H9 (cell line): ENCODE results near the gene CHADL. TPM values are rescaled to one million over a fixed set of nuclear protein-coding genes. Genes with fewer than 3 reads are reported as not detected.
"Not testable (repeated sequence)": the region's sequence is repeated elsewhere in the genome, so short reads cannot be mapped to it uniquely, and the experiment has no call there.

Source experiments
- DNase-seq: peaks from one replicate; pipeline ENCODE4 v3.0.0-alpha.2; 2017
- H2AFZ ChIP-seq: one replicate; pipeline ENCODE4 v1.6.1; 2013; ENCODE audit warnings: mild to moderate bottlenecking, low read length, control low read depth, moderate library complexity
- H2AK5ac ChIP-seq: 2 replicates; pipeline ENCODE4 v1.6.1; 2013; ENCODE audit warnings: low read length, control low read depth, mixed read lengths; ENCODE audit not compliant: insufficient read length
- H2BK120ac ChIP-seq: one replicate; pipeline ENCODE4 v1.6.1; 2013; ENCODE audit warnings: low read depth, mild to moderate bottlenecking, low read length, control low read depth, inconsistent platforms; ENCODE audit not compliant: poor library complexity, severe bottlenecking
- H2BK12ac ChIP-seq: 2 replicates; pipeline ENCODE4 v1.6.1; 2013; ENCODE audit warnings: low read length, control low read depth, mixed read lengths, low read depth; ENCODE audit not compliant: insufficient read length
- H2BK15ac ChIP-seq: 2 replicates; pipeline ENCODE4 v1.6.1; 2013; ENCODE audit warnings: low read depth, low read length, control low read depth
- H2BK20ac ChIP-seq: one replicate; pipeline ENCODE4 v1.6.1; 2013; ENCODE audit warnings: low read depth, mild to moderate bottlenecking, low read length, control low read depth, inconsistent platforms; ENCODE audit not compliant: poor library complexity, severe bottlenecking
- H2BK5ac ChIP-seq: 2 replicates; pipeline ENCODE4 v1.6.1; 2013; ENCODE audit warnings: low read length, control low read depth, mixed read lengths; ENCODE audit not compliant: insufficient read length
- H3K14ac ChIP-seq: 2 replicates; pipeline ENCODE4 v1.6.1; 2013; ENCODE audit warnings: low read length, control low read depth; ENCODE audit not compliant: insufficient read depth
- H3K18ac ChIP-seq: 2 replicates; pipeline ENCODE4 v1.6.1; 2013; ENCODE audit warnings: low read depth, mild to moderate bottlenecking, mixed read lengths, low read length, control low read depth; ENCODE audit not compliant: insufficient read length
- H3K23ac ChIP-seq: 2 replicates; pipeline ENCODE4 v1.6.1; 2013; ENCODE audit warnings: low read length, control low read depth, mixed read lengths, low read depth; ENCODE audit not compliant: insufficient read length
- H3K23me2 ChIP-seq: 2 replicates; pipeline ENCODE4 v1.6.1; 2013; ENCODE audit warnings: low read depth, mild to moderate bottlenecking, mixed read lengths, low read length, control low read depth; ENCODE audit not compliant: insufficient read length, poor library complexity, severe bottlenecking
- H3K27ac ChIP-seq: 2 replicates; pipeline ENCODE4 v1.5.1; 2013; ENCODE audit warnings: low read length, control low read depth, mixed read lengths, low read depth; ENCODE audit not compliant: insufficient read length
- H3K27me3 ChIP-seq: 2 replicates; pipeline ENCODE4 v1.6.1; 2013; ENCODE audit warnings: low read length, control low read depth, inconsistent platforms; ENCODE audit not compliant: insufficient read depth
- H3K4ac ChIP-seq: 2 replicates; pipeline ENCODE4 v1.6.1; 2013; ENCODE audit warnings: low read depth, mild to moderate bottlenecking, control low read depth, inconsistent platforms, low read length, moderate library complexity
- H3K4me1 ChIP-seq: 2 replicates; pipeline ENCODE4 v1.6.1; 2013; ENCODE audit warnings: low read length, control low read depth, inconsistent platforms; ENCODE audit not compliant: insufficient read depth
- H3K4me2 ChIP-seq: 2 replicates; pipeline ENCODE4 v1.6.1; 2013; ENCODE audit warnings: low read length, control low read depth, mixed read lengths; ENCODE audit not compliant: insufficient read length, insufficient read depth
- H3K56ac ChIP-seq: 2 replicates; pipeline ENCODE4 v1.6.1; 2013; ENCODE audit warnings: low read depth, mild to moderate bottlenecking, mixed read lengths, low read length, control low read depth; ENCODE audit not compliant: insufficient read length
- H3K79me1 ChIP-seq: 2 replicates; pipeline ENCODE4 v1.6.1; 2013; ENCODE audit warnings: low read depth, mild to moderate bottlenecking, moderate library complexity, low read length, control low read depth, inconsistent platforms; ENCODE audit not compliant: insufficient read depth, poor library complexity, severe bottlenecking
- H3K79me2 ChIP-seq: 2 replicates; pipeline ENCODE4 v1.6.1; 2013; ENCODE audit warnings: low read length, control low read depth, inconsistent platforms; ENCODE audit not compliant: insufficient read depth
- H3K9ac ChIP-seq: 2 replicates; pipeline ENCODE4 v1.6.1; 2013; ENCODE audit warnings: low read length, control low read depth, mixed read lengths; ENCODE audit not compliant: insufficient read length; ENCODE audit errors: extremely low read depth
- H3K9me3 ChIP-seq: one replicate; pipeline ENCODE4 v1.6.1; 2013; ENCODE audit warnings: low read depth, low read length, inconsistent platforms; ENCODE audit not compliant: control insufficient read depth
- H3T11ph ChIP-seq: one replicate; pipeline ENCODE4 v1.6.1; 2013; ENCODE audit warnings: mild to moderate bottlenecking, low read length, control low read depth, inconsistent platforms
- H4K20me1 ChIP-seq: one replicate; pipeline ENCODE4 v1.6.1; 2013; ENCODE audit not compliant: control insufficient read depth, insufficient read length, insufficient read depth
- H4K5ac ChIP-seq: 2 replicates; pipeline ENCODE4 v1.6.1; 2013; ENCODE audit warnings: low read depth, mild to moderate bottlenecking, mixed read lengths, low read length, control low read depth; ENCODE audit not compliant: insufficient read length
- H4K8ac ChIP-seq: replicated peaks from 2 replicates; pipeline ENCODE4 v1.6.1; 2013; ENCODE audit warnings: low read length, control low read depth, mixed read lengths, low read depth; ENCODE audit not compliant: insufficient read length
- H4K91ac ChIP-seq: 2 replicates; pipeline ENCODE4 v1.6.1; 2013; ENCODE audit warnings: low read depth, mild to moderate bottlenecking, moderate library complexity, mixed read lengths, low read length, control low read depth; ENCODE audit not compliant: insufficient read length
- H3K27ac Mint-ChIP-seq, 3 experiments: 2 replicates in 2 of 3; 3 replicates in 1 of 3; pipeline ENCODE4 v1.8.0; 2020 to 2021; ENCODE audit warnings: mixed read lengths in 3 of 3, mild to moderate bottlenecking in 1 of 3, moderate library complexity in 1 of 3
- H3K27me3 Mint-ChIP-seq: 2 replicates; pipeline ENCODE4 v1.8.0; 2021; ENCODE audit warnings: low read depth, mild to moderate bottlenecking, moderate library complexity, mixed read lengths
- H3K36me3 Mint-ChIP-seq, 3 experiments: 2 replicates in 2 of 3; 3 replicates in 1 of 3; pipeline ENCODE4 v1.8.0; 2020 to 2021; ENCODE audit warnings: low read depth in 3 of 3, mixed read lengths in 3 of 3; ENCODE audit not compliant: insufficient read depth in 1 of 3
- H3K4me1 Mint-ChIP-seq, 2 experiments: 2 replicates each; pipeline ENCODE4 v1.8.0; 2020; ENCODE audit warnings: mixed read lengths in 2 of 2
- H3K4me3 Mint-ChIP-seq, 2 experiments: 2 replicates in 1 of 2; 3 replicates in 1 of 2; pipeline ENCODE4 v1.8.0; 2020 to 2021; ENCODE audit warnings: mild to moderate bottlenecking in 2 of 2, mixed read lengths in 2 of 2, moderate library complexity in 1 of 2
- H3K9me3 Mint-ChIP-seq, 2 experiments: 2 replicates in 1 of 2; 3 replicates in 1 of 2; pipeline ENCODE4 v1.8.0; 2020; ENCODE audit warnings: mild to moderate bottlenecking in 2 of 2, mixed read lengths in 2 of 2, moderate library complexity in 1 of 2
- WGBS: extraction: QIAGEN DNeasy Blood & Tissue Kit; methylation state at CpG from one replicate; pipeline ENCODE4 v1.1.7; 2013; ENCODE audit warnings: missing lambda C conversion rate, low lambda C conversion rate, mixed read lengths; ENCODE audit not compliant: insufficient read length; ENCODE audit errors: extremely low coverage; 5-methylcytosine and 5-hydroxymethylcytosine counted together
- total RNA-seq: library from RNA; stranded (reverse); gene quantifications from 2 replicates; pipeline ENCODE4 v1.2.1, GENCODE V29; 2021
- TF ChIP-seq, protein P1 (sequence below): fragments of 200-600 bp; sonication (generic); conservative IDR thresholded peaks from 3 replicates; pipeline ENCODE4 v1.8.0; 2021; ENCODE audit warnings: antibody characterized with exemption, mild to moderate bottlenecking

CHADL gene
- total RNA-seq, 1 experiment from 2014 or later = 1.6 TPM

DNA sequence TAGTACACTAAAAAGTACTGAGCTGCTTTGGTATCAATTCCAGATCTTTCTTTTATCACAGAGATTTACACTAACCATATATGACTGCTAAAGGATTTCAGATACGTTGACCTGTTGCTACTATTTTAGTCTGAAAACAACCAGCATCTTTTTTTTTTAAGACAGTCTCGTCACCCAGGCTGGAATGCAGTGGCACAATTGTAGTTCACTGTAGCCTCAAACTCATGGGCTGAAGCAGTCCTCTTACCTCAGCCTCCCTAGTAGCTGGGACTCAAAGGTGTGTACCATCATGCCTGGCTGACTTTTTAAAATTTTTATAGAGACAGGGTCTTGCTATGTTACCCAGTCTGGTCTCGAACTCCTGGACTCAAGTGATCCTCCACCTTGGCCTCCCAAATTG, 59.8 kb downstream of the CHADL start:
- Histone ChIP-seq H3K27ac (no peak overlapping the region), H2BK15ac (no peak overlapping the region), H4K20me1 (no peaks in the 10 kb centered on the region), H3K27me3 (no peaks in the 10 kb centered on the region), H4K91ac (no peak overlapping the region), H2BK120ac (no peak overlapping the region), H3K4me2 (no peak overlapping the region), H2BK5ac (no peak overlapping the region), H2BK20ac (no peak overlapping the region), H2BK12ac (no peak overlapping the region), H2AK5ac (no peak overlapping the region), H3K79me2 (no peaks in the 10 kb centered on the region), H3K4me1 (peaks cover 3% of the 10 kb centered on the region; the same call in 1 of the 2 replicates), H3T11ph (no peak overlapping the region), H4K8ac (no peak overlapping the region), H3K18ac (no peak overlapping the region), H3K23me2 (no peaks in the 10 kb centered on the region), H3K9me3 (no peaks in the 10 kb centered on the region), H2AFZ (no peak overlapping the region), H3K23ac (no peak overlapping the region), H3K56ac (no peak overlapping the region), H3K9ac (no peak overlapping the region), H3K14ac (no peak overlapping the region), H3K79me1 (no peaks in the 10 kb centered on the region), H4K5ac (no peak overlapping the region), H3K4ac (no peak overlapping the region)
- Mint-ChIP-seq H3K27ac (peak overlapping the region in 2 of 3 experiments; percentile 2 to 88; a peak in 1 of 7 replicates), H3K4me1 (peaks cover 9 to 17% of the 10 kb centered on the region in 2 experiments), H3K36me3 (peaks cover 31 to 48% (median 46%) of the 10 kb centered on the region in 3 experiments; a peak in 6 of 7 replicates), H3K9me3 (no peaks in the 10 kb centered on the region), H3K27me3 (peaks cover 2% of the 10 kb centered on the region; the same call in 1 of the 2 replicates), H3K4me3 (no peak overlapping the region)
- DNase-seq = no peak
- WGBS = no CpG with 5 or more reads among the region's 3 CpGs
- TF ChIP-seq, protein P1, sequence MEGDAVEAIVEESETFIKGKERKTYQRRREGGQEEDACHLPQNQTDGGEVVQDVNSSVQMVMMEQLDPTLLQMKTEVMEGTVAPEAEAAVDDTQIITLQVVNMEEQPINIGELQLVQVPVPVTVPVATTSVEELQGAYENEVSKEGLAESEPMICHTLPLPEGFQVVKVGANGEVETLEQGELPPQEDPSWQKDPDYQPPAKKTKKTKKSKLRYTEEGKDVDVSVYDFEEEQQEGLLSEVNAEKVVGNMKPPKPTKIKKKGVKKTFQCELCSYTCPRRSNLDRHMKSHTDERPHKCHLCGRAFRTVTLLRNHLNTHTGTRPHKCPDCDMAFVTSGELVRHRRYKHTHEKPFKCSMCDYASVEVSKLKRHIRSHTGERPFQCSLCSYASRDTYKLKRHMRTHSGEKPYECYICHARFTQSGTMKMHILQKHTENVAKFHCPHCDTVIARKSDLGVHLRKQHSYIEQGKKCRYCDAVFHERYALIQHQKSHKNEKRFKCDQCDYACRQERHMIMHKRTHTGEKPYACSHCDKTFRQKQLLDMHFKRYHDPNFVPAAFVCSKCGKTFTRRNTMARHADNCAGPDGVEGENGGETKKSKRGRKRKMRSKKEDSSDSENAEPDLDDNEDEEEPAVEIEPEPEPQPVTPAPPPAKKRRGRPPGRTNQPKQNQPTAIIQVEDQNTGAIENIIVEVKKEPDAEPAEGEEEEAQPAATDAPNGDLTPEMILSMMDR = no peak

DNA sequence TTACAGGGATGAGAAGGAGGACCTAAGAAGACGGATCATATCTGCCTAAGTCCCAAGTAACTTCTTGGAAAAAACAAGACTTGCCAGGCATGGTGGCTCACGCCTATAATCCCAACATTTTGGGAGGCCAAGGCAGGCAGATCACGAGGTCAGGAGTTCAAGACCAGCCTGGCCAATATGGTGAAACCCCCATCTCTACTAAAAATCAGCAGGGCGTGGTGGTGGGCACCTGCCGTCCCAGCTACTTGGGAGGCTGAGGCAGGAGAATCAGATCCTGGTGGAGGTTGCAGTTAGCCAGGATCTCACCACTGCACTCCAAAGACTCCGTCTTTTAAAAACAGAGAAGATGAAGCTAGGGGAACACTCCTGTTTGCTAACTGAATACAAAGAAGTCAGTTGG, 60.4 kb downstream of the CHADL start:
- H2BK5ac ChIP-seq, H3K4me1 ChIP-seq, H4K20me1 ChIP-seq, H3K27me3 Mint-ChIP-seq, H4K5ac ChIP-seq, H2BK15ac ChIP-seq, H3K4me3 Mint-ChIP-seq, H3K14ac ChIP-seq, H3K9me3 Mint-ChIP-seq, H3T11ph ChIP-seq, H3K56ac ChIP-seq, H3K18ac ChIP-seq, H4K8ac ChIP-seq, H2AK5ac ChIP-seq, H4K91ac ChIP-seq, H3K9ac ChIP-seq, H3K23ac ChIP-seq, H3K27ac ChIP-seq, H3K4ac ChIP-seq, H3K79me1 ChIP-seq, DNase-seq, H3K27me3 ChIP-seq, H3K23me2 ChIP-seq, H2BK12ac ChIP-seq, H3K9me3 ChIP-seq, H3K79me2 ChIP-seq, H2AFZ ChIP-seq, H2BK20ac ChIP-seq, H3K4me2 ChIP-seq, H2BK120ac ChIP-seq: not testable (repeated sequence)
- H3K36me3 Mint-ChIP-seq = peaks cover 31 to 54% (median 50%) of the 10 kb centered on the region in 3 experiments; a peak in 6 of 7 replicates
- no CpG with 5 or more reads among the region's 6 CpGs for WGBS
- peak overlapping the region in 1 of 3 experiments; percentile 43; a peak in 1 of 7 replicates for H3K27ac Mint-ChIP-seq
- H3K4me1 Mint-ChIP-seq = peaks cover 9 to 17% of the 10 kb centered on the region in 2 experiments
